Activated naive CD4-positive, alpha-beta T cell treated with anti-CD3 and anti-CD28 coated beads, Interleukin-2, amount 50 U/mL, for 16 hours (primary cell): ENCODE measurements around the gene BASP1.
"Not testable (repeated sequence)": the region's sequence is repeated elsewhere in the genome, so short reads cannot be mapped to it uniquely, and the experiment has no call there.

Experiments
- DNase-seq: peaks from one replicate; pipeline ENCODE4 v3.0.0-alpha.2; 2020

BASP1 gene

DNA sequence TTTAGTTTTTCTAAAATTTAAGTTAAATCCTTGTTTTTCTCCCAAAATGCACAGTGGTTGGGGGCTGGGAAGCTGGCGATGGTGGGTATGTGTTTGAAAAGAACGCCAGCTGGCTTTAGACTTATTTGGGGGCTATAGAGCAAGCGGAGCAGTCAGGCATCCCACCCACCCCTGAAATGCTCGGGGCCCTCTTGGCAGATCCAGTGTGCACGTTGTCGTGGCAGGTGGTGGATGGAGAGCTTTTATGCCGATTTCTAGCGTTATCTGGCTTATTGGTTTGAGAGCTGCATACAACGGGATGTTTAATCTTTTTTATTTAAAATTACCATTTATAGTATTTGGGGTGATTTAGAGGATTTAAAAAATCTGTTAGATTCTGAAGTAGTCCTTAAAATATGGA, 8.1 kb downstream of the BASP1 start:
- no peak for DNase-seq

DNA sequence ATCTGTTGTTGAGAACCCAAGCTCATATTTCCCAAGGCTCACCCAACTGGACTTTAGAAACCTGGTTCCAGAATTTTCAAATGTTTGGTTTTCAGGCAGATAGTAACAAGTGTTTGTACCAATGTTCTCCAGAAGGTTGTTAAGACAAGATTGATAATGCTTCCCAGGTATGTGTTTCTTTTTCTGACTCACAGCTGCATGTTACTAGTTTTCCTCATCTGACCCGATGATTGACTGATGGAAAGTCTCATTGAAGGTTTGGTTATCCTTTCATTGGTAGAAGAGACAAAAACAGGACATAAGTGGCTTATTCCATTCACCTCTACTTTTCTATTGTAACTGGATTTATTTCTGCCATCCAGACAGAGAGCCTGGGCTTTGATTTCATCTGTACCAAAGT, 10.4 kb downstream of the BASP1 start:
- DNase-seq, result no peak

DNA sequence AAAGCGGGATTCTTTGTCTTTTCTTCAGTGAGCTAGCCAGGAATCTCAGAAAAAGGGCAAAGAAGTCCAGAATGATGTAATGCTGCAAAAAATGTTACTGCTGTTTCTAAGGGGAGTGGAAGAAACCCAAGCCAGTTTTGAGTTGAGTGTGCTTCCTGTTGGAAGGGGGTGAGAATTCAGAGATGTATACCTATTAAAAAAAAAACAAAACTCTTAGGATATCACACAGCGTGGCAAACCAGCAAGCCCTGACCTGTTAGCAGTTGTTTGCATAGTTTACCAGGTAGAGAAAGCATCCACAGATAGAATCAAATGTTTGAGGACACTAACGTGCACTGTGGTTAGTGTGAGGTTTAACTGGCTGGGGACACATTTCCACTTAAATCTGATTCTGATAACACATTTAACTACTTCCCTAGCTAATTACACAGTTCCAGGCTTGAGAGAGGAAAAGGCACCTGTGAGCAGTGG, 11.4 kb downstream of the BASP1 start:
- no peak for DNase-seq

DNA sequence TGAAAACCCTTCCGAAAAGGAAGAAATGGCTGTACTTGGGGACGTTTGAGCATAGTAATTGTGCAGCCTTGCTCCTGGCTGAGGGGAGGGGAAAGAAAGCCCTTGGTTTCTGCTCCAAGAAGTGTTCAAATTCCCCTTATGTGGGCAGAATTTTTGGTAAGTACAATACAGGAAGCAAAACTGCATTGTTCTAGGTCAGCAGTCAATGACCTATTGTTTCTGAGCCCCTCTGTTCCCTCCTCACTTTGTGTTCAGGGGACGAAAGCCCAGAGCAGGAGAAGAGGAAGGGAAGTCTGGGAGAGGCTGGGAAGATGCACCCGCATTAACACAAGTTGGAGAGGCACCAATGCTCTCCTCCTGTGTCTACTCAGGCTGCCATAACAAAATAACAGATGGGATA, 11.9 kb downstream of the BASP1 start:
- no peak for DNase-seq

DNA sequence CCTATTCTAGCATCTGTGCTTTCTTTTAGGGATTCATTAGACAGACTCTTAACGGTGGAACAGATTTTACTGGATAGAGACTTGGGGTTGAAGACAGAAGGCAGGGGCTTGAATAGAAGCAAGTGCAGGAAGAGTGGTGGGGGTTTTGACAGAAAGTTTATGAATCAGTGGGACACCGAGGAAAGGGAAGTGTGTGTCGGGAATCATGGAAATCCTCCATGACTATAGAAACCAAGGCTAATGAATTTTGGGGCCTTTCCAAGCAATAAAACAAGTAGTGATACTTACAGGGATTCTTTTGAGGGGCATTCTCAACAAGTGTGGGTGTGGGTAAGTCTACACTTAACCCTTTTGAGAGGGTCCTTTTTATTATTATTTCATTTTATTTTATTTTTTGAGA, 12.8 kb downstream of the BASP1 start:
- DNase-seq, result no peak

DNA sequence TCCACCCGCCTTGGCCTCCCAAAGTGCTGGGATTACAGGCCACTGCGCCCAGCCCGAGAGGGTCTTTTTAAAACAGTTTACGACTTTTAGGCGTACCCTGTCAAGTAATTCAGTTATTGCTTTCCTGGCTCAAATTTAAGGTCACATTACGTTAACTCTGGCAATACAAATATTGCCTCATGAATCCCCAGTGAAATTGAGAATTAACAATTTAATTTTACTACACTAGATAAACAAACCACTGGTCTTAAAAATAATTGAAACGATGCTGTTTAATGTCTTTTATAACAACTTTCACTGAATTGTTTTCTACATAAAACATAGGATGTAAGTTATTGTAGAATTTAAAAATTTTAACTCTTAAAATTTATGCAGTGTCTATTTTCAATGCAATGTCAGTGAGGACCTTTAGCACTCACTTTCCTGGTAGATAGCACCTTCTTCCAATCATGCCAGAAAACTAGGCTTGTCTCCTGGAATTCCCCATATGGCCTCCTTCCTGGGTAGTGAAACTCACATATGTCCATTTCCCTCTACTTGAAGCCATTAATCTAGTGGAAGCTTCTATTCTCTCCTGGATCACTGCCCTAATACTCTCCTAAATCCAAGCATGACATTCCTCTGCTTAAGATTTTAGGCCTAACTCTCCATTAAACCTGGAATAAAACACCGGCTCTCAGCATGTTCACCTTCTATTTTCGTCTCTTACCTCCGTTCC, 13.5 kb downstream of the BASP1 start:
- no peak for DNase-seq

DNA sequence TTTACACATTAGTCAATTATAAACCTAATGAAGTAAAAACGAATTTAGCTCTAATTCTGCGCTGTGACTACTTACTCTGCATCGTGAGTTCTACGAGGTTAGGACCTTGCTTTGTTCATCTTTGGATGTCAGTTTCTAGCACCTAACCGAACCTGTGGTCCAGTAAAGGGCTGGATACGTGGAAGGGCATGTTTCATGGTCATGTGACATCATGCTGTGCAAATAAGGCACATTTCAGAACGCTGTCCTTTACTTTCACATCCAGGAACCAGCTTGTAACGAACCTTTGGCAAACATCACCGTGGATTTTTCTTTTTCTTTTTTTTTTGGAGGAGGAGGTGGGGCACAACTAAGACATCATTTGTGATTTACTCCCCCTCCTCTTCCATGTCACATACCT, 15.0 kb downstream of the BASP1 start:
- DNase-seq, result no peak

DNA sequence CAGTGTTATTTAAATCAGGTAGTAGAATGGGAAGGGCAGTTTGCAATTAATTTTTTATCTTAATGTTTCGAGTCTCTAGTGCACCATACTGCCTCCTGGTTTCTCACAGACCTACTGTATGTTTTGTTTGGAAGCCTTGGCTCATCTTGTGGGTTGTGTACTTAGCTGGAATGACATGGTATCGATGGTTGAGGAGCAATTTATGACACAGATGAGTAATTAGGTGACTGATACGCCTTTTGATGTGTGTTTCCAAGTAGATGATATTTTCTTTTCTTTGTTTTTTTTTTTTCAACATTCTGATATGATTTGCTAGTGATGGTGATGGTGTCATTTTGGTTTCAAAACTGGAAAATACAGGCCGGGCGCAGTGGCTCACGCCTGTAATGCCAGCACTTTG, 16.1 kb downstream of the BASP1 start:
- DNase-seq, result no peak

DNA sequence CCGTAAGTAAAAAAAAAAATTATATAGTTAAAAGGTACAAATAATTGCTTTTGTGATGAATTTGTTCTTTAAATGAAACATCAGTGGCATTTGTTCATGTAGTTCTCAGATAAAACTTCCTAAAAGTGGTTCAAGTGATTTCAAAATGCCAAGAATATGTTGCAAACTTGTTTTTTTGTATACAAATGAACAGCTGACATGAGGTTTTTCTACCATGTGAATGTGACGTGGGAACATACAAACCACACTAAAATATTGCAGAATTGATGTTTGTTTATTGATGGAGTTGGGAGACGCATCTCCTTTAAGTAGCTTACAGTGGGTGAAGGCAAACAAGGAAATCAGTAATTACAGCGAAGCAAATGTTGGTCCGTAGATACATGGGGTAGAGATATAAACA, 16.9 kb downstream of the BASP1 start:
- DNase-seq, result no peak

DNA sequence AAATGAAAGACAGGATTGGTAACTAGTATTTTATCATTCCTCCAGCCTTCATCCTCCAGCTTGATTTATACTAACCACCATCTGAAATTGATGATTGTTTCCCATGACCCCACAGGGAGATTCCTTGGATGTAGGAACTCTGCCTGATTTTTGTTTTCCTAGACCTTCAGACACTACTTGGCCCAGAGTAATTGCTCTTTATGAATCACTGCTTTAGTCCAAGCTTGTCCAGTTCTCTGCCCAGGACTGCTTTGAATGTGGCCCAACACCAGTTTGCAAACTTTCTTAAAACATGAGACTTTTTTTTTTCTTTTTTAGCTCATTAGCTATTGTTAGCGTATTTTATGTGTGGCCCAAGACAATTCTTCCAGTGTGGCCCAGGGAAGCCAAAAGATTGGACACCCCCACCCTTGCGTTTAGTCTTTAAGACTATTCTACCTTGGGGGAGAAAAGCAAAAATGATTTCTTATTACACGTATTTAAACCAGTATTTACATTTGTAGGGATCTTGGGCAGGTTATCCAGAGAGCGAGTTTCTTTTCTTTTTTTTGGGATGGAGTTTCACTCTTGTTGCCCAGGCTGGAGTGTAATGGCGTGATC, 18.4 kb downstream of the BASP1 start:
- no peak for DNase-seq

DNA sequence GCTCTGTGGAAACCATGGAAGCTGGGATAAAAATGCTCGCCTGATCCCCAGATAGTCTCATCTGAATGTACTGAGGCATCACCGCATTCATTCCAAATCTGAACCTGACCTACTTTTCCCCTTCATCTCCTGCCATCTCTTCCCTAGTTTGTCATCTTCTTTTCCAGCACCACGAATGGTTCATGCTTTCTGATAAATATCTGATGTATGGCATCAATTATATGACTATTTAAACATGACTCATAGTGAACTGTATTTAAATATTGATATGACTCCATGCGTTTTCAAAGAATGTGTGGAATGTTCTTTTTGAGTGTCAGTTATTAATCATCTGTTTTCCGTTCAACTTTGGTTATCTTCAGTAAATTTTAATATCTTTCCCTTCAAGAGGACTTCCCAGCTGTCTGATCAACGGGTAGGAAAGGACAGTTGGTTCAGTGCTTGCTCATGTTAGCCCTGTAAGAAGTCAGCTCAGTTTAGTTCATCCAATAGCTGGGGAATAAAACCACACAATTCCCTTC, 21.1 kb downstream of the BASP1 start:
- DNase-seq, result no peak

DNA sequence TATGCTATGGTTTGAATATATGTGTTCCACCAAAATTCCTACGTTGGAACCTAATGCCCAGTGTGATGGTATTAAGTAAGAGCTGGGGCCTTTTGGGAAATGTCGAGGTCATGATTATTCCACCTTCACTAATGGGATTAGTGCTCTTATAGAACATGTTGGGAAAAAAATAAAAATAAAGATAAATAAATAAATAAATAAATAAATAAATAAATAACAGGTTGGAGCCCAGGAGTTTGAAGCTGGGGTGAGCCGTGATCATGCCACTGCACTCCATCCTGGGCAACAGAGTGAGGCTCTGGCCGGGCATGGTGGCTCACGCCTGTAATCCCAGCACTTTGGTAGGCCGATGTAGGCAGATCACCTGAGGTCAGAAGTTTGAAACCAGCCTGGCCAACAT, 22.5 kb downstream of the BASP1 start:
- DNase-seq, result no peak

DNA sequence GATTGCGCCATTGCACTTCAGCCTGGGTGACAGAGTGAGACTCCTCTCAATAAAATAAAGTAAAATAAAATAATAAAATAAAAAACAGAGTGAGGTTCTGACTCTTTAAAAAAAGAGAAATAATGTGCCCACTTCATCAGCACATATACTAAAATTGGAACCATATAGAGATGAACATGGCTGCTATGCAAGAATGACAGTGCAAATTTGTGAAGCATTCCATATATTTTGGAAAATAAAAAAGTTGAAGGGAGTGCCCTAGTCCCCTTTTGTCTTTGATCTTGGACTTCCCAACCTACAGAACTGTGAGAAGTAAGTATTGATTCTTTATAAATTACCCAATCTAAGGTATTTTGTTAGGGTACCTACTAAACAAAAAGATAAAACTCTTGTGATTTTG, 23.1 kb downstream of the BASP1 start:
- no peak for DNase-seq

DNA sequence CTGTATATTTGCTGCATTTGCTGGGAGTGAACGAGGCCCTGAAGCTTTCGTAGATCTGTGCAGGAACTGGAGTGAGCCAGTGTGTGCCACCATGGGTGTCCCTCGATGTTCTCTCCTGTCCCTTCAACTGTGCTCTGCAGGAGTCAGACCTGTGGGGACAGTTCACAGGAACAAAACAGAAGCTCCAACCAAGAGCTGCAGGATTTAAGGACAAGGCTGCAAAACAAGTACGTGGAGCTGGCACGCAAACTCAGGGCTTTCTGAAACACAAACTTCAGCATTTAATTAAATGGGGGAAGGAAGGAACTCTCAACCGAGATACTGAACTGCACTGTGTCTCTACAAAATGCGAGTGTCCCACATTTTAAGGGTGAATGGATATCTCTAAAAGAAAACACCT, 24.2 kb downstream of the BASP1 start:
- no peak for DNase-seq

DNA sequence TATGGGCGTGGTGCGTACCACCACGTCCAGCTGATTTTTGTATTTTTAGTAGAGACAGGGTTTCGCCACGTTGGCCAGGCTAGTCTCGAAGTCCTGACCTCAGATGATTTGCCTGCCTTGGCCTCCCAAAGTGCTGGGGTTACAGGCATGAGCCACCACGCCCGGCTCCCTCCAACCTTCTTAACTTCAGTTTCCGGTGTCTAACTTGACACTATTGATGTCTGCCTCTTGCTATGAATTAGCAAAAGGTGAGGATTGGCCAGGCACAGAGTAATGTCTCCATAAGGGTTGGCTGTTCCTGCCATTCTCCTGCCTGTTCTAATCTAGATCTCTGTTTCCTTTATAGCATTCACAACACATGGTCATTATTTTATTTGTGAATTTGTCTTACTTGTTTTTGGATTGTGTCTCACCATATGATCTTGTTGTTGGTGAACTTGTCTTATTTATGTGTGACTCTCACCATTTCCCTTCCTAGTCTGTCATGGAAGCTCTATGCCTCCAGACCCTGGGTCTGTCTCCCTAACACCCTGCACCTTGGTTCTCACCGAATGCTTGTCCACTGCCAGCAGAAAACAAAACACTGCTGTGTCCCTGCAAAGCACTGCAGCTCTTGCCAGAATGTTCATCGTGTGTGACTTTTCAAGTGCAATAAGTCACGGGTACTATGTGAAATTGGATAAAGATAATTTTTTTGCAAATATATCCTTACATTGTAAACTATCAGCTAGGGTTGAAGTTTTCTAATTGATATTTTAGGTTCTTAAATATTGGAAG, 26.0 kb downstream of the BASP1 start:
- DNase-seq, result no peak

DNA sequence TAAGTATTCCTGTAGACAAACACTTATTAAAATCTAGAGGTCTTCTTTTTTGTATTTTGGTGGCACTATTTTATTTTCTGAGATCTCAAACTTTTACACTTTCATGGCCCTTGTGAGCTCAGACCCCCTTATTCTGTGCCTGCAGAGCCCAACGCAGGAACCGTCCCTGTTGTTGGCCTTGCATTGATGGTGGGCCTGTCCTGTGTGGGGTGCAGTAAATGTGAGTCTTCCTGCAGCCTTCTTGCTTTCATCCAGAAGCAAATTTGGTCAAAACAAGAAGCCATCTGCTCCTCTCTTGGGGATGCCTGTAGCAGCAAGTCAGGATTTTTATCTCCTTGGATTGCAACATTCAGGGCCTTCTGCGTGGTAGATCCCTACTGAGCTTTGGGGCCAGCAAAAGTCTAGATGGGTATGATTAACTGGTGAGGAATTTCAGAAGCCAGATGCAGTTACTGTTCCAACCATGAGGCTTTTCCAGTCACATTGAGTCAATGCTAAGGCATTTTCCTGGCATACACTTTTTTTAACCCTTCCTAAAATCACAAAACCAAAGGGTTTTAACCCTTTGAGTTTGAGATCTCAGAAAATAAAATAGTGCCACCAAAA, 31.7 kb downstream of the BASP1 start:
- no peak for DNase-seq

DNA sequence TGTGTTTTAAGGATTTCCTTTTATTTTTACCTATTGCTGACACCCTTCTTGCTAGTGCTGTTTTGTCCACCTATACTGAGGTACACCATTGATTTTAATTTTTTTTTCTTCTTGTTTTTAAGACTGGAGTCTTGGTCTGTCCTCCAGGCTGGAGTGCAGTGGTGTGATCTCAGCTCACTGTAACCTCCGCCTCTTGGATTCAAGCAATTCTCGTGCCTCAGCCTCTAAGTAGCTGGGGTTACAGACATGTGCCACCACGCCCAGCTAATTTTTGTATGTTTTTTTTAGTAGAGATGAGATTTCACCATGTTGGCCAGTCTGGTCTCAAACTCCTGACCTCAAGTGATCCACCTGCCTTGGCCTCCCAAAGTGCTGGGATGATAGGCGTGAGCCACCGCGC, 32.4 kb downstream of the BASP1 start:
- not testable (repeated sequence) for DNase-seq

DNA sequence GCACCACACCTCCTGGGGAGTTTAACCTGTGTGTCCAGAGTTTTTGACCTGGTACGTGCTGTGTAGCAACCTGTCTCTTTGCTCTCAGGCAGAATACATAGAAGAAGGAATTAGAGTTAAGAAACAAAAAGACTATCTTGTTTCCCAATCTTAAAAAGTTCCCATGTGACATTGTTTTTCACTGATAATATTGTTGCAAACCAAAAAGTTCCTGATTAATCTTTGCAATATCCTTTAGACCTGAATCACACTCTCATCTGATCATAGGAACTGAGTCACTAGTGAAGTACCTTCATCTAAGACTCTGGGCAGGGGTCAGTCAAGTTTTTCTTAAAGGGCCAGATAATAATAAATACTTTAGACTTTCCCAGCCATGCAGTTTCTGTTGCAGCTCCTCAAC, 35.1 kb downstream of the BASP1 start:
- no peak for DNase-seq

DNA sequence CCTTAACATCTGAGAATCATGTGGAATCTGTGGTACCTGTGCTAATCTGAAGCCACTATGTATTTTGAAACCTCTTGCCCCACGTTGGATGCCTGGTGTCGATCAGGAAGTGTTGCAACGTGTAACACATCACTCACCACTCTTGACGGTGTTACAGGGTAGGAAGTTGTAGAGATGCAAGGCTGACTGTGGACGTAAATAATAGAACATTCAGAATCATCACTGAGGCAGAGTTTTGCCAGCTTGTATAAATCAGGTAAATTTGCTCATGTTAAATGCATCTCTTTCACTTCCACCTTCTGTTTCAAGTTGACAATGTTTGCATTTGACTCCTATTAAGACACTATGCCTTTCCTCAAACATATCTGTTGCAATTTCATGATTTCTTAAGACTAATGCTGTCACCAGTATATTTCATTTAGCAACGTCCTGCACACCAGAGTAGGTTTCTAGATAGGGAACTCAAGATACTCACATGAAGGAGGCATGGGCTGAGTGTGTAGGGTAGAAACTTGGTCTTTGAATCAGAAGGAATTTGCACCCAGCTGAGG, 38.1 kb downstream of the BASP1 start:
- no peak for DNase-seq

DNA sequence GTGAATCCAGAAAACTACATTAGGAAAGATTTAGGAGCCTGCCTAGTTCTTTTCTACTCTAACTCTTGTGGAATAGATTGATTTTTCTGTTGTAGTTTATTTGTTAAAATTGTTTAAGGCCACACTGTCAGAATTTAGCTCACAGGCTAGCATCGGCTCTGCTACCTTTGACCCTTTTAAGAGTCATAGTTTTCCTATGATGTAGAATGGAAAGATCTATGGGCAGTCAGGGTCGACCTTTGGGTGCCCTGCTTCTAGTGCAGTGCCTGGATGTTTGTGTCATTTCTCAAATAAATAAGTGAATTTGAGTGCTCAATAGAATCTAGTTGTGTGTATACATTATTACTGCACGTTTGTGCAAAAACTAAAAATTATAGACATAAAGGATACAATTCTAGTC, 38.7 kb downstream of the BASP1 start:
- DNase-seq, result no peak

DNA sequence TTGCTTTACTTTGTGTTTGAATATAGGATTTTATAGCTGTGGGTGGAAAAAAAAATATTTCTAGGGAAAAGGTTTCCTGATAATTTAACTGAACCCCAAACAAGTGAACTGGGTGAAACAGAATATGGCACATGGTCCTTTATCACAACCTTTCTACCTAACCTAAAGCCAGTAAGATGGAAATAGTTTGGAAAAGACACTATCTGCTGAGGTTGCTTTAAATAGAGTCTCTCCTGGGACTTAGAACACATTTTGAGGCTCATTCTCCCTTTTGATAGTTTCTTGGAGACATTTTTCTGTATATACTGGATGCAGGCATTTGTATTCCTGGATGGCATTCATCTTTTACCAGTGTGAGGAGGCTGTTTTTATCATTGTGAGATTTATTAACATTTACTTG, 39.4 kb downstream of the BASP1 start:
- no peak for DNase-seq

DNA sequence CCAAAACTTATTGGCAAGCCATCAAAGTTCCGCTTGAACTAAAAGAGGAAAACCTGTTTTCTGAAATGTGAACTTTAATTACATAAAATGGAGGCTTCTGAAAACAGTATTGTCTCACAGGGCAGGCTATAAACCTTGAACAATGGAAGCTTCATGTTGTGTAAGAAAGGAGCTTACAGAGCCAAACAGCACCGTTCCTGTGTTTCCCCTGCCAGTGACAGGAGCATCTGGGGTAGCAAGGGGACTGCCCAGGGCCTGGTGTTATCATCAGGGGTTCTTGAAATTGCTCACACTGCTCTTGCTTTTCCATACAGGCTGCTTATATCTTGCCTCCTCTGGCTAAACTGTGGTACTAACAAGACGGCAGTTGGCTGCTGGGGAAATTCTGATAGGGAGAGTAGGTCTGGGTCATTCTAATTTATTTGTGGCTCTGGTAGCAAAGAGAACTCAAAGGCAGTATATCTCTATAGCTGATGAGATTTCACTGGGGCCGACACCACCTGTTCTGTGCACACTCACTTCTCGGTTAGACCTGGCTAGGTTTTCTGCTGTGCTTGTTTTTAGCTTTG, 40.4 kb downstream of the BASP1 start:
- no peak for DNase-seq

DNA sequence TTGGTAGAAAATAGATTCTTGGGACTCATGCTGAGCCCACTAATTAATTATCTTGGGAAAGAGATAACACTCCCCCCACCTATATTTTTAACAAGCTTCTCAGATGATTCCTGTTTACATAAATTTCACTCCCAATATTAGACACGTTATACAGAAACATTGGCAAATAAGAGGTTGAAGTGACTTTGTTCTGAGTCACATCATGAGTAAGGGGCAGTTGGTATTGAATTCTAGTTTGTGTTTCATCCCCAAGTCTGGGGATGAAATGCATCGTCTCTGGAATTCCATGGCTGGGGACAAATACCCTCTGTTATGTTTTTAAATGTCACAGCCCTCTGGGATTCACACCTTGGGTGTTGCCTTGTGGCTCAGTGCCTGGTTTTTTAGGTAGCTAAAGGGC, 41.0 kb downstream of the BASP1 start:
- no peak for DNase-seq
